D721Med (cell line): ENCODE data around the gene DDX42.
"Not testable (repeated sequence)": the region's sequence is repeated elsewhere in the genome, so short reads cannot be mapped to it uniquely, and the experiment has no call there.

ENCODE experiments used
- DNase-seq: peaks from one replicate; pipeline ENCODE4 v3.0.0; 2011; ENCODE audit warnings: low spot score; ENCODE audit not compliant: insufficient read length
- FAIRE-seq: peaks from 2 replicates; lab custom pipeline; 2011; peaks lifted over from hg19 to GRCh38; lab: Jason Lieb, UNC
- CTCF ChIP-seq: IDR thresholded peaks from 2 replicates; pipeline ENCODE4 v1.5.1; 2012; ENCODE audit warnings: mild to moderate bottlenecking, control low read depth; ENCODE audit not compliant: insufficient read depth; ENCODE audit errors: missing control alignments

DDX42 gene

GRCh38 chr17:63780928-63781327 is 7.0 kb downstream of the DDX42 start:
- FAIRE-seq (no peak), DNase-seq (no peak)
- TF ChIP-seq CTCF, result no peak

GRCh38 chr17:63783522-63783921 is 9.6 kb downstream of the DDX42 start:
- no peak for TF ChIP-seq CTCF
- FAIRE-seq (no peak), DNase-seq (no peak)

GRCh38 chr17:63785556-63785955 is 11.6 kb downstream of the DDX42 start:
- no peak for DNase-seq
- no peak for TF ChIP-seq CTCF
- FAIRE-seq, result no peak

GRCh38 chr17:63786117-63786516 is 12.1 kb downstream of the DDX42 start:
- FAIRE-seq, result no peak
- no peak for TF ChIP-seq CTCF
- DNase-seq, result no peak

GRCh38 chr17:63786971-63787711 is 13.2 kb downstream of the DDX42 start:
- FAIRE-seq, result no peak
- no peak for DNase-seq
- no peak for TF ChIP-seq CTCF

DNA sequence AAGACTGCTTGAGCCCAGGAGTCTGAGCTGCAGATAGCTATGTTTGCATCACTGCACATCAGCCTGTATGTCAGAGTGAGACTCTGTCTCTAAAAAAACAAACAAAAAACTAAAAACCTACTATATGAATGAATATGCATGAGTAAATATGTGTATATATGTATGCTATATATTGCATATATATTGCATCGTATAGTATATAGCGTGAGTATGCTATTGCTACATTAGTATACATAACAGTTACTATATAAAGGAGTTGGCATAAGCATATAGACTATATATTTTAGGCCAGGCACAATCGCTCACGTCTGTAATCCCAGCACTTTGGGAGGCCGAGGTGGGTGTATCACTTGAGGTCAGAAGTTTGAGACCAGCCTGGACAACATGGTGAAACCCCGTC is 16.1 kb downstream of the DDX42 start:
- no peak for FAIRE-seq
- TF ChIP-seq CTCF, result no peak

GRCh38 chr17:63792055-63792729 is 18.2 kb downstream of the DDX42 start:
- no peak for TF ChIP-seq CTCF
- FAIRE-seq, result no peak
- no peak for DNase-seq

More for the DNA sequence above, 16.1 kb downstream of the DDX42 start:
- DNase-seq, result no peak

DNA sequence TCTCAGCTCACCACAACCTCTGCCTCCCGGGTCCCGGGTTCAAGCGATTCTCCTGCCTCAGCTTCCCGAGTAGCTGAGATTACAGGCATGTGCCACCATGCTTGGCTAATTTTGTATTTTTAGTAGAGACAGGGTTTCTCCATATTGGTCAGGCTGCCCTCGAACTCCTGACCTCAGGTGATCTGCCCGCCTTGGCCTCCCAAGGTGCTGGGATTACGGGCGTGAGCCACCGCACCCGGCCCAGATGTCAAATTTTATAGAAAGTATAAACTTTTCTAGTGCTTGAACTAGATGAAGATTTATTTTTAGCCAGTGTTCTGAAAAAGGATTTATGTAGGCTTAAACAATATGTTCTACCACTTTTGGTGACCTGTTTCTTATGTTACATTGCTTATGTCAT is 22.4 kb downstream of the DDX42 start:
- not testable (repeated sequence) for FAIRE-seq, DNase-seq
